ENCODE measurements around the gene ASAP3. TPM values are rescaled to one million over a fixed set of nuclear protein-coding genes. Genes with fewer than 3 reads are reported as not detected.

Gene ASAP3
- total and polyA plus RNA-seq, 2 of the 13 experiments (the other 11 are each of a cell fraction or from before 2014, with no cell fraction given): 32.6 to 37.0 TPM

GRCh38 chr1:23423415-23424292 is 60.3 kb downstream of the ASAP3 start (continued):
- no peak for TF ChIP-seq ZNF354B (CRISPR knock-in tag; IDR thresholded peaks at IDR 0.05)
- TF ChIP-seq ZFP37 (CRISPR knock-in tag; IDR thresholded peaks at IDR 0.05; ENCODE audit: borderline replicate concordance): peak; percentile 36; the same call in 1 of the 2 replicates
- peak; percentile 77 to 79 for TF ChIP-seq POLR2A (IDR thresholded peaks at IDR 0.05; ENCODE audit: insufficient read depth in 1 of 2, low read depth in 2 of 2, low read length in 2 of 2)
- TF ChIP-seq ZNF362 (CRISPR knock-in tag; IDR thresholded peaks at IDR 0.05; ENCODE audit: borderline replicate concordance): peak; percentile 35; the same call in 1 of the 2 replicates
- no peak for TF ChIP-seq SOX6 (IDR thresholded peaks at IDR 0.05)
- peak; percentile 49; the same call in 1 of the 2 replicates for TF ChIP-seq SOX6 (CRISPR knock-in tag; IDR thresholded peaks at IDR 0.05)
- no peak for TF ChIP-seq STAT6 (CRISPR knock-in tag; IDR thresholded peaks at IDR 0.05; ENCODE audit: borderline replicate concordance)
- TF ChIP-seq KLF12 (CRISPR knock-in tag; IDR thresholded peaks at IDR 0.05; ENCODE audit: borderline replicate concordance): 0 out of 2 replicates have a peak, but pooled peaks have one; percentile 22
- TF ChIP-seq ZNF772 (CRISPR knock-in tag; IDR thresholded peaks at IDR 0.05): no peak
- TF ChIP-seq KLF6 (CRISPR knock-in tag; IDR thresholded peaks at IDR 0.05): 0 out of 2 replicates have a peak, but pooled peaks have one; percentile 51
- TF ChIP-seq MAX (IDR thresholded peaks at IDR 0.05): peak; percentile 85
- TF ChIP-seq MXI1 (IDR thresholded peaks at IDR 0.05; ENCODE audit: borderline replicate concordance, low read depth, low read length): peak; percentile 68; the same call in 2 of the 3 replicates
- no peak for TF ChIP-seq ZFP62 (CRISPR knock-in tag; IDR thresholded peaks at IDR 0.05)
- 0 out of 2 replicates have a peak, but pooled peaks have one; percentile 37 for TF ChIP-seq PHF21A (CRISPR knock-in tag; IDR thresholded peaks at IDR 0.05)
- 0 out of 2 replicates have a peak, but pooled peaks have one; percentile 34 for TF ChIP-seq ZBTB37 (CRISPR knock-in tag; IDR thresholded peaks at IDR 0.05)
- no peak for TF ChIP-seq ZNF3 (CRISPR knock-in tag; IDR thresholded peaks at IDR 0.05)
- peak; percentile 47; the same call in 1 of the 2 replicates for TF ChIP-seq BRF2 (CRISPR knock-in tag; IDR thresholded peaks at IDR 0.05)
- peak; percentile 88 for TF ChIP-seq MYC (CRISPR knock-in tag; IDR thresholded peaks at IDR 0.05; ENCODE audit: borderline replicate concordance)
- 0 out of 2 replicates have a peak, but pooled peaks have one; percentile 79 for TF ChIP-seq ZNF607 (CRISPR knock-in tag; IDR thresholded peaks at IDR 0.05; ENCODE audit: borderline replicate concordance)
- no peak for TF ChIP-seq ZNF343 (CRISPR knock-in tag; IDR thresholded peaks at IDR 0.05)
- TF ChIP-seq ERF (CRISPR knock-in tag; IDR thresholded peaks at IDR 0.05): peak; percentile 67; the same call in 1 of the 2 replicates

Measured in HepG2 (cell line).